ENCODE data around the gene PGAP3.
"Not testable (repeated sequence)": the region's sequence is repeated elsewhere in the genome, so short reads cannot be mapped to it uniquely, and the experiment has no call there.

PGAP3 gene

DNA sequence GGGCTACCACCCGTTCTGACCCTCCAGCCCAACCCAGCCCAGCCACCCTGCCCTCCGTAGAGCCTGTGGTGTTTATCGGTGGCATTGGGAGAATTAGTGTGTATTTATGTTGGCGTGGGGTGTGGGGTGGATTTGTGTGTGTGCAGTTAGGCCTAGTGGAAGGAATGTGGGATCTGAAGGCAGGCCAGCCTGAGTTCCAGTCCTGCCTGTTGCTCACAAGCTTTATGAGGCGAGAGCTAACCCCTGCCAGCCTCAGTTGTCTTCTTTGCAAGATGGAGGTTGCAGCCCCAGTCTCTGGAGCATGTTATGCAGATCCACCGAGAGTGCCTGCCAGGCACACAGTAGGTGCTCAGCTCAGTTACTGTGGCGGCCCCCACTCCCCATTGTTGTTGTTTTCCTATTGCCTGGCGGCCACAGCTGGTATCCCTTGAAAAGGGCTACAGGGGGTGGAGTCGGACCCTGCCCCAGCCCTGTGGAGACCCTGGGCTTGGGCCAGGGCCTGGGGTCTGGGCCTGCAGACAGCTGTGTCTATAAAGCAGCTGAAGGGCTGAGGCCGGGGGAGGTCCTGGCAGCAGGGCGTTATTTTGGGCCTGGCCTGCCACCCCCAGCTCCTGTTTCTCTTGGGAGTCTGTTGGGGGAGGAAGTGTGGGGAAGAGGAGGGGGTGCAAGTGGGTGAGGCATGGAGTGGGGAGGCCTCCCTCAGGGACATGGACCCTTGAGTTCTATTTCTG is 17.1 kb upstream of the PGAP3 start:
- H3K27me3 ChIP-seq (ENCODE audit: control insufficient read depth in 5 of 5, insufficient read depth in 4 of 5, low read length in 5 of 5), result peaks cover 0 to 13% (median 5%) of the 10 kb centered on the region in 5 donors
- H3K4me3 ChIP-seq (ENCODE audit: low read depth in 1 of 5, low read length in 5 of 5), result no peak overlapping the region
- no peaks in the 10 kb centered on the region for H3K9me3 ChIP-seq (ENCODE audit: control insufficient read depth in 5 of 5, low read length in 5 of 5)
- peaks cover 0 to 9% (median 8%) of the 10 kb centered on the region in 5 donors for H3K4me1 ChIP-seq (ENCODE audit: control insufficient read depth in 5 of 5, insufficient read depth in 5 of 5, low read length in 5 of 5)
- H3K9ac ChIP-seq (ENCODE audit: low read length in 5 of 5), result no peak overlapping the region
- H3K27ac ChIP-seq (ENCODE audit: low read depth, low read length), result no peak overlapping the region
- peaks cover 0 to 27% (median 22%) of the 10 kb centered on the region in 5 donors for H3K36me3 ChIP-seq (ENCODE audit: control insufficient read depth in 5 of 5, insufficient read depth in 5 of 5, low read length in 5 of 5)

DNA sequence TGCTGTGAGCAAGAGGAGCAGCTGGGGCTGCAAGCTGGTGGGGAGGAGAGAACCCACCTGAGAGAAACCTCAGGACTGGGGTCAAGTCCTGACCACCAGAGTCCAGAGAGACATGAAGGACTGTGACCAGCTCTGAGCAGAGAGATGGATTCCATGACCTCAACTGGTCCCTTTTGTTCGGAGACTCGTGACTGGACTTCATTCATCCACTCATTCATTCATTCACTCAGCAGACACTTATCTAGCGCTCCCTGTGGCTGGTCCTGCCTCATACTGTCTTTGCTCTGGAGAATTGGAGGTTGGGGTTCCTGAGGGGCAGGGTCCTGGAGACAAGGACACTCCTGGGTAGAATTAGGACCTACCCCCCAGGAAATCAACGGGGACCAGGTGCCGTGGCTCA is 16.1 kb upstream of the PGAP3 start:
- peaks cover 0 to 15% (median 13%) of the 10 kb centered on the region in 5 donors for H3K4me1 ChIP-seq (ENCODE audit: control insufficient read depth in 5 of 5, insufficient read depth in 5 of 5, low read length in 5 of 5)
- H3K4me3 ChIP-seq (ENCODE audit: low read depth in 1 of 5, low read length in 5 of 5), result no peak overlapping the region
- peaks cover 0 to 18% (median 15%) of the 10 kb centered on the region in 5 donors for H3K36me3 ChIP-seq (ENCODE audit: control insufficient read depth in 5 of 5, insufficient read depth in 5 of 5, low read length in 5 of 5)
- no peak overlapping the region for H3K27ac ChIP-seq (ENCODE audit: low read depth, low read length)
- no peaks in the 10 kb centered on the region for H3K9me3 ChIP-seq (ENCODE audit: control insufficient read depth in 5 of 5, low read length in 5 of 5)
- H3K27me3 ChIP-seq (ENCODE audit: control insufficient read depth in 5 of 5, insufficient read depth in 4 of 5, low read length in 5 of 5), result peaks cover 0 to 13% (median 8%) of the 10 kb centered on the region in 5 donors
- H3K9ac ChIP-seq (ENCODE audit: low read length in 5 of 5), result no peak overlapping the region

DNA sequence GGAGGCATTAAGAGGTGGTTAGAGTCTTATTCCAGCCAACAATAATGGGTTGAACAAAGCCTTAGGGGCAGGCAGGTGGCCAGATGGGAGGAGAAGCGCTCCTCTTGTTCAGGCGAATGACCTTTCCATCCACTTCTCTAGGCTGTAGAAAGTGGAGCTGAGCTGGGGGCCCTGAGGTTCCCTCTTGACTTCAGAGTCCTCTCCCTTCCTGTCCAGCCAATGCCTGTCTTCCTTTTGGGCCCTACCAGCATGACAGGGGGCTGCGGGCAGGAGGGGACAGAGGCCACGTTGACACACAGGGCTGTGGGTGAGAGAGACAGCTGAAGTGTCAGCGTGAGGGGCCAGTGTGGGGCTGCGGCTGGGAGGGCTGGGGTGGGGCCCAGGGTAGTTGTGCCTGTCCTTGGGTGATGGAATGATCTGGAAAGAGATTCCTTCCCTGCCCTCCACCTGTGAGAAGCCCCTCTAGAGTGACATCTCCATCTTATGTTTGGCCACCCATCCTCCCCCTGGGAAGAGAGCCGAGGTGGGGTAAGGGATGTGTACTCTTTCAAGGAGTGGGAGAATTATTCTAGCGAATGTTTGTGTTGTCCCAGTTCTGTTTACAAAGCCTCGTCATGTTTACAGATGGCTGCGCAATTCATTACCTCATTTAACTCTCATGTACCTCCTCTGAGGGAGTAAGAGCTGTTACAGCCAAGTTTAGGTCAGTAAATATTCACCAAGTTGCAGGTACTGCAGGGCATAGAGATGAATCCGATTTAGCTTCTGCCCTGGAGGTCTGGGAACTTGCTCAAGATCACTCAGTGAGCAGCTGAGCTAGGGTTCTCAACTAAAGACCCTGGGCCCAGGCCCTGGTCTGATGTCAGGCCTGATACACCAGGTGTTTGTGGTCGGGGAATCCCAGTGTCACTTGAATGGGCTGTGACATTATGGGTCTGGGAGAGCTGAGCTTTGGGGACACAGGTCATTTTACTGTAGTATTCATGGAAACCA is 15.3 kb upstream of the PGAP3 start:
- Histone ChIP-seq H3K9me3 (ENCODE audit: control insufficient read depth in 5 of 5, low read length in 5 of 5) (no peaks in the 10 kb centered on the region), H3K36me3 (ENCODE audit: control insufficient read depth in 5 of 5, insufficient read depth in 5 of 5, low read length in 5 of 5) (peaks cover 0 to 11% (median 8%) of the 10 kb centered on the region in 5 donors), H3K9ac (ENCODE audit: low read length in 5 of 5) (no peak overlapping the region), H3K27ac (ENCODE audit: low read depth, low read length) (no peak overlapping the region), H3K27me3 (ENCODE audit: control insufficient read depth in 5 of 5, insufficient read depth in 4 of 5, low read length in 5 of 5) (peaks cover 0 to 13% (median 8%) of the 10 kb centered on the region in 5 donors), H3K4me3 (ENCODE audit: low read depth in 1 of 5, low read length in 5 of 5) (no peak overlapping the region), H3K4me1 (ENCODE audit: control insufficient read depth in 5 of 5, insufficient read depth in 5 of 5, low read length in 5 of 5) (peaks cover 0 to 15% (median 13%) of the 10 kb centered on the region in 5 donors)

DNA sequence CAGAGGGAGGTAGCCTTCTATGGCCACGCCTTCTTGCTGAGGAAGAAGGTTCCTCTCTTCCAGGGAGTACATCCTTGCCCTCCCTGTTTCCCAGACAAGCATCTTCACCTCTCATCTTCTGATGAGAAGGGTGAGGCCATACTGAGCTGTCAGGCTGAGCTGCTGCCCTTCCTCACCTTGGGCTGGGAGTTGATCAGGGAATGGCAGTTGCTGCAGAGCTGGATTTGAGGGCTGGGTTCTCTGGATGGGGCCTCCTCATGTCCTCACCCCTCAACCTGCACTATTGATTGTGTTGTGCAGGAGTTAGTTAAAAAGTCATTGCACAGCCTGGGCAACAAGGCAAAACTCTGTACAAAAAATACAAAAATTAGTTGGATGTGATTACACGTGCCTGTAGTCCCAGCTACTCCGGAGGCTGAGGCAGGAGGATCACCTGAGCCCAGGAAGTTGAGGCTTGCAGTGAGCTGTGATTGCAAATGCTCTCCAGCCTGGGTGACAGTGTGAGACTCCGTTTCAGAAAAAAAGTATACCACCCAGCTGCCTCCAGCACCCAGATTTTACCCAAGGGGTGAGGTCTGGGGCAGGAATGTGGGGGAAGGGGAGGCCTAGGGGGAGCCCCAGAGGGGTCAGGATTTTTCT is 14.0 kb upstream of the PGAP3 start:
- Histone ChIP-seq H3K4me3 (ENCODE audit: low read depth in 1 of 5, low read length in 5 of 5) (peak overlapping the region in 1 of 5 donors; percentile 6), H3K27me3 (ENCODE audit: control insufficient read depth in 5 of 5, insufficient read depth in 4 of 5, low read length in 5 of 5) (peaks cover 0 to 13% (median 8%) of the 10 kb centered on the region in 5 donors), H3K9me3 (ENCODE audit: control insufficient read depth in 5 of 5, low read length in 5 of 5) (no peaks in the 10 kb centered on the region), H3K4me1 (ENCODE audit: control insufficient read depth in 5 of 5, insufficient read depth in 5 of 5, low read length in 5 of 5) (peaks cover 0 to 15% (median 13%) of the 10 kb centered on the region in 5 donors), H3K36me3 (ENCODE audit: control insufficient read depth in 5 of 5, insufficient read depth in 5 of 5, low read length in 5 of 5) (peaks cover 0 to 2% (median under 1%) of the 10 kb centered on the region in 5 donors), H3K9ac (ENCODE audit: low read length in 5 of 5) (no peak overlapping the region), H3K27ac (ENCODE audit: low read depth, low read length) (no peak overlapping the region)

DNA sequence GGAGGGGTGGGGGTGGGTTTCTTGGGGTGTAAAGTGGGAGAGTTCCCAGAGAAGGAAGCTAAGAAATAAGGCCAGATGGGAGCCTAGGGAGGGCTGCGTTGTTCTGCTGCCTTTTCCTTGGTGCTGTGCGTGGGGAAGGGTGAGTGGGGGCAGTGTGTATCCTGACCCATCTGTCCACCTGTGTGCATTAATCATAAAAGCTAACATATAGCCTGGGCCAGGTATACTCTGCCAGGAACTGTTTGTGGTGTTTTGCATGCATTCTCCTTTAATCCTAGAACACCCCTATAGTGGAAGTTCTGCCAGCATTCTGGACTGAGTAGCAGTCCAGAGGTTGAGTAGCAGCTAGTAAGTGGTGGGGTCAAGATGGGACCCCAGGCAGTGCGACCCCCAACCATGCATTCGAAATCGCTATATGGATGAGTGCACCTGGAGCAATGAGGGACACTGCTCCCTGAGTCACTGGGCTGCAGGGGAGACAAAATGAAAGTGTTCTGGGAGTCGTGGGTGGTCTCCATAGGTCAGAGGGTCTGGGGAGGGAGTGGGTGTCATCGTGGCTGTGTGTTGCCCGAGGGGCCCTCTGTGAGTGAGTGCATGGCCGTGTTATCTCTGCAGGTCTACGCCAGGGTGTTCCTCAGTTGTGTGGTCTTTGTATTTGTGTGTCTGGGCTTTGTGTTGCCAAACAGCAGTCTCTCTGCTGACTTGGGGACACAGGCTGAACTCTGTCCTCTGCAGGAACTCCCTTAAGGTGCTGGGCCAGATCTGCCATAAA is 13.3 kb upstream of the PGAP3 start:
- Histone ChIP-seq H3K36me3 (ENCODE audit: control insufficient read depth in 5 of 5, insufficient read depth in 5 of 5, low read length in 5 of 5) (no peaks in the 10 kb centered on the region), H3K9me3 (ENCODE audit: control insufficient read depth in 5 of 5, low read length in 5 of 5) (no peaks in the 10 kb centered on the region), H3K4me3 (ENCODE audit: low read depth in 1 of 5, low read length in 5 of 5) (peak overlapping the region in 2 of 5 donors; percentile 42 to 62), H3K9ac (ENCODE audit: low read length in 5 of 5) (peak overlapping the region in 1 of 5 donors; percentile 21), H3K27me3 (ENCODE audit: control insufficient read depth in 5 of 5, insufficient read depth in 4 of 5, low read length in 5 of 5) (peaks cover 0 to 16% (median 8%) of the 10 kb centered on the region in 5 donors), H3K27ac (ENCODE audit: low read depth, low read length) (no peak overlapping the region), H3K4me1 (ENCODE audit: control insufficient read depth in 5 of 5, insufficient read depth in 5 of 5, low read length in 5 of 5) (peaks cover 0 to 15% (median 13%) of the 10 kb centered on the region in 5 donors)

DNA sequence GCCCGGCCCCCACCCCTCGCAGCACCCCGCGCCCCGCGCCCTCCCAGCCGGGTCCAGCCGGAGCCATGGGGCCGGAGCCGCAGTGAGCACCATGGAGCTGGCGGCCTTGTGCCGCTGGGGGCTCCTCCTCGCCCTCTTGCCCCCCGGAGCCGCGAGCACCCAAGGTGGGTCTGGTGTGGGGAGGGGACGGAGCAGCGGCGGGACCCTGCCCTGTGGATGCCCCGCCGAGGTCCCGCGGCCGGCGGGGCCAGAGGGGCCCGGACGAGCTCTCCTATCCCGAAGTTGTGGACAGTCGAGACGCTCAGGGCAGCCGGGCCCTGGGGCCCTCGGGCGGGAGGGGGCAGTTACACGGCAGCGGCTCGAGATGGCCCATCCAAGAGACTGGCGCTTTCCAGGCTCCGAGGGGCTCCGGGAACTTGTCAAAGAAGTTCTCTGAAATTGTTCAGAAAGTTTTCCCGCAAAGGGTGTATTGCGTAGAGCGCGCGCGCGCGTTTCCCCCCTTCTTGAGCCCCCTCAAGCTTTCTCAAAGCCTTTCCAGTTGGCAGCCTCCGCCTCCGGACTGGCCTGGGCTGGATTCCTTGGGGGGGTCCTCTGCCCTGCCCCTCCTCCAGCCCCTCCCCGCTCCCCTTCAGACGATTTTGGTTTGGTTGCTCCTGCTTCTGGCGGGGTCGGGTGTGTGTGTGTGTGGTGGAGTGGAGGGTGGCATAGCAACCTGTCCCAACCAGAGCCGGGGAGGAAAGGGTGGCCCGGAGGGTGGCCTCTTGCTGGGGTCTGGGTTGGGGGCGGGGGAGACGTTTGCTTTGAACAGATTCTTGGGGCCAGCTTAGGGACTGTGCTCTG is 12.5 kb upstream of the PGAP3 start:
- Histone ChIP-seq H3K9me3 (ENCODE audit: control insufficient read depth in 5 of 5, low read length in 5 of 5) (no peaks in the 10 kb centered on the region), H3K27ac (ENCODE audit: low read depth, low read length) (no peak overlapping the region), H3K27me3 (ENCODE audit: control insufficient read depth in 5 of 5, insufficient read depth in 4 of 5, low read length in 5 of 5) (peaks cover 0 to 16% (median 8%) of the 10 kb centered on the region in 5 donors), H3K9ac (ENCODE audit: low read length in 5 of 5) (peak overlapping the region in 4 of 5 donors; percentile 2 to 64 (median 58)), H3K4me3 (ENCODE audit: low read depth in 1 of 5, low read length in 5 of 5) (peak overlapping the region in 4 of 5 donors; percentile 62 to 66 (median 64)), H3K36me3 (ENCODE audit: control insufficient read depth in 5 of 5, insufficient read depth in 5 of 5, low read length in 5 of 5) (peaks cover 0 to under 1% (median 0%) of the 10 kb centered on the region in 5 donors), H3K4me1 (ENCODE audit: control insufficient read depth in 5 of 5, insufficient read depth in 5 of 5, low read length in 5 of 5) (peaks cover 0 to 15% (median 13%) of the 10 kb centered on the region in 5 donors)

DNA sequence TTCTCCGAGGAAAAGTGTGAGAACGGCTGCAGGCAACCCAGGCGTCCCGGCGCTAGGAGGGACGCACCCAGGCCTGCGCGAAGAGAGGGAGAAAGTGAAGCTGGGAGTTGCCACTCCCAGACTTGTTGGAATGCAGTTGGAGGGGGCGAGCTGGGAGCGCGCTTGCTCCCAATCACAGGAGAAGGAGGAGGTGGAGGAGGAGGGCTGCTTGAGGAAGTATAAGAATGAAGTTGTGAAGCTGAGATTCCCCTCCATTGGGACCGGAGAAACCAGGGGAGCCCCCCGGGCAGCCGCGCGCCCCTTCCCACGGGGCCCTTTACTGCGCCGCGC is 11.9 kb upstream of the PGAP3 start, which contains the start of gene ERBB2:
TSS of gene ERBB2 (plus strand) at position 247 of the 330 bp plus-strand sequence. CDS start 175 bp downstream, outside the sequence.
- H3K27ac ChIP-seq (ENCODE audit: low read depth, low read length), result no peak within 1 kb of the TSS
- peaks cover 0 to 16% (median 8%) of the 10 kb centered on the region in 5 donors for H3K27me3 ChIP-seq (ENCODE audit: control insufficient read depth in 5 of 5, insufficient read depth in 4 of 5, low read length in 5 of 5)
- peak within 1 kb of the TSS in 4 of 5 donors; percentile 33 to 64 (median 58) for H3K9ac ChIP-seq (ENCODE audit: low read length in 5 of 5)
- peak within 1 kb of the TSS; percentile 46 to 66 (median 62) for H3K4me3 ChIP-seq (ENCODE audit: low read depth in 1 of 5, low read length in 5 of 5)
- peaks cover 0 to 15% (median 13%) of the 10 kb centered on the region in 5 donors for H3K4me1 ChIP-seq (ENCODE audit: control insufficient read depth in 5 of 5, insufficient read depth in 5 of 5, low read length in 5 of 5)
- H3K9me3 ChIP-seq (ENCODE audit: control insufficient read depth in 5 of 5, low read length in 5 of 5), result no peaks in the 10 kb centered on the region
- H3K36me3 ChIP-seq (ENCODE audit: control insufficient read depth in 5 of 5, insufficient read depth in 5 of 5, low read length in 5 of 5), result peaks cover 0 to 4% (median 3%) of the 10 kb centered on the region in 5 donors

DNA sequence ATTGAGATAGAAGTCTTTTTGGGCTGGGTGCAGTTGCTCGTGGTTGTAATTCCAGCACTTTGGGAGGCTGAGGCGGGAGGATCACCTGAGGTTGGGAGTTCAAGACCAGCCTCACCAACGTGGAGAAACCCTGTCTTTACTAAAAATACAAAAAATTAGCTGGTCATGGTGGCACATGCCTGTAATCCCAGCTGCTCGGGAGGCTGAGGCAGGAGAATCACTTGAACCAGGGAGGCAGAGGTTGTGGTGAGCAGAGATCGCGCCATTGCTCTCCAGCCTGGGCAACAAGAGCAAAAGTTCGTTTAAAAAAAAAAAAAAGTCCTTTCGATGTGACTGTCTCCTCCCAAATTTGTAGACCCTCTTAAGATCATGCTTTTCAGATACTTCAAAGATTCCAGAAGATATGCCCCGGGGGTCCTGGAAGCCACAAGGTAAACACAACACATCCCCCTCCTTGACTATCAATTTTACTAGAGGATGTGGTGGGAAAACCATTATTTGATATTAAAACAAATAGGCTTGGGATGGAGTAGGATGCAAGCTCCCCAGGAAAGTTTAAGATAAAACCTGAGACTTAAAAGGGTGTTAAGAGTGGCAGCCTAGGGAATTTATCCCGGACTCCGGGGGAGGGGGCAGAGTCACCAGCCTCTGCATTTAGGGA is 11.4 kb upstream of the PGAP3 start:
- not testable (repeated sequence) for H3K27ac ChIP-seq (ENCODE audit: low read depth, low read length); H3K36me3 ChIP-seq (ENCODE audit: control insufficient read depth in 5 of 5, insufficient read depth in 5 of 5, low read length in 5 of 5); H3K9me3 ChIP-seq (ENCODE audit: control insufficient read depth in 5 of 5, low read length in 5 of 5)
- Histone ChIP-seq H3K9ac (ENCODE audit: low read length in 5 of 5) (peak overlapping the region in 4 of 5 donors; percentile 33 to 63 (median 52)), H3K27me3 (ENCODE audit: control insufficient read depth in 5 of 5, insufficient read depth in 4 of 5, low read length in 5 of 5) (peaks cover 0 to 16% (median 8%) of the 10 kb centered on the region in 5 donors), H3K4me1 (ENCODE audit: control insufficient read depth in 5 of 5, insufficient read depth in 5 of 5, low read length in 5 of 5) (peaks cover 0 to 15% (median 13%) of the 10 kb centered on the region in 5 donors), H3K4me3 (ENCODE audit: low read depth in 1 of 5, low read length in 5 of 5) (peak overlapping the region; percentile 46 to 66 (median 62))
